ENCODE measurements around the gene COL5A3. TPM values are rescaled to one million over a fixed set of nuclear protein-coding genes. Genes with fewer than 3 reads are reported as not detected.

The COL5A3 gene
- total RNA-seq, 1 experiment from 2014 or later: 0.18 TPM

DNA sequence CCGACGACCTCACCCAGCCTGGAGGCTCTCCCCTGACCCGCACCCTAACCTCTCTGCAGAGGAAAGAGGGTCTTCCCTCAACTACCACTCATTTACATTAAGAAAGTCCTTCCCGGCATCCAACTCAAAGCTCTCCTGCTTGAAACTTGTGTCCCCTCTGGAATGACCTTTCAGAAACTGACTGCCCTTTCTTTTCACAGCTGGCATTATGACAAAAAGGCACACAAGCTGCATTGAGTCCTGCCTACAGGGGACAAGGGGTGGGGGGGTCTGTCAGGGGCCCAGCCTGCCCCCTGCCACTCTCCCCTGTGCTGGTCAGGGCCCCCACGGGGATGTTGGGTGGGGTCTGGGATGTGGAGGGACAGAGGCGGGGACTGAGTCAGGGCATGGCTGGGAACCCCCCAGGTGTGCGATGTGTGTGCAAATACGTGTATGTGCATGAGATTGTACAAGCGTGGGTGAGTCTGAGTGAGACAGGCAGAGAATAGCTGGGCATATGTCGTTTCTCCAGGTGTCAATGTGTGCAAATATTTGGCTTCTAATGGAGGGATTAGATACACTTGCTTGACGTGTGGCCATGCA, 2.0 kb downstream of the COL5A3 start:
- Histone ChIP-seq H3K27me3 (ENCODE audit: control insufficient read depth, insufficient read depth, low read length) (peaks cover 6% of the 10 kb centered on the region; the same call in 1 of the 2 replicates), H3K4me1 (ENCODE audit: control insufficient read depth, insufficient read depth, low read length) (no peaks in the 10 kb centered on the region), H3K9me3 (ENCODE audit: control insufficient read depth, insufficient read depth, low read depth, low read length) (no peaks in the 10 kb centered on the region), H3K36me3 (ENCODE audit: control insufficient read depth, insufficient read depth, low read length) (no peaks in the 10 kb centered on the region), H3K27ac (ENCODE audit: low read length) (no peak overlapping the region), H3K4me3 (ENCODE audit: low read depth in 2 of 2, low read length in 2 of 2) (no peak overlapping the region)
- intact Hi-C loops (cut with micrococcal nuclease; ENCODE audit: unreplicated experiment): no loop called here
- in situ Hi-C loops (cut with HindIII; ENCODE audit: low pct_unique_long_range_greater_than_20kb, low sequenced_read_pairs): no loop called here
- ChIA-PET POLR2A (no interaction called here), CTCF (no interaction called here)
- ATAC-seq (no peak), DNase-seq (ENCODE audit: low read depth, low spot score) (no peak)
- BruUV-seq (replicated peaks): no TSS peak
- TF ChIP-seq SIN3A (IDR thresholded peaks at IDR 0.05; ENCODE audit: borderline replicate concordance, insufficient read depth, low read depth, low read length): no peak
- TF ChIP-seq, protein P1, sequence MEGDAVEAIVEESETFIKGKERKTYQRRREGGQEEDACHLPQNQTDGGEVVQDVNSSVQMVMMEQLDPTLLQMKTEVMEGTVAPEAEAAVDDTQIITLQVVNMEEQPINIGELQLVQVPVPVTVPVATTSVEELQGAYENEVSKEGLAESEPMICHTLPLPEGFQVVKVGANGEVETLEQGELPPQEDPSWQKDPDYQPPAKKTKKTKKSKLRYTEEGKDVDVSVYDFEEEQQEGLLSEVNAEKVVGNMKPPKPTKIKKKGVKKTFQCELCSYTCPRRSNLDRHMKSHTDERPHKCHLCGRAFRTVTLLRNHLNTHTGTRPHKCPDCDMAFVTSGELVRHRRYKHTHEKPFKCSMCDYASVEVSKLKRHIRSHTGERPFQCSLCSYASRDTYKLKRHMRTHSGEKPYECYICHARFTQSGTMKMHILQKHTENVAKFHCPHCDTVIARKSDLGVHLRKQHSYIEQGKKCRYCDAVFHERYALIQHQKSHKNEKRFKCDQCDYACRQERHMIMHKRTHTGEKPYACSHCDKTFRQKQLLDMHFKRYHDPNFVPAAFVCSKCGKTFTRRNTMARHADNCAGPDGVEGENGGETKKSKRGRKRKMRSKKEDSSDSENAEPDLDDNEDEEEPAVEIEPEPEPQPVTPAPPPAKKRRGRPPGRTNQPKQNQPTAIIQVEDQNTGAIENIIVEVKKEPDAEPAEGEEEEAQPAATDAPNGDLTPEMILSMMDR (IDR thresholded peaks at IDR 0.05): no peak
- TF ChIP-seq, protein P2, sequence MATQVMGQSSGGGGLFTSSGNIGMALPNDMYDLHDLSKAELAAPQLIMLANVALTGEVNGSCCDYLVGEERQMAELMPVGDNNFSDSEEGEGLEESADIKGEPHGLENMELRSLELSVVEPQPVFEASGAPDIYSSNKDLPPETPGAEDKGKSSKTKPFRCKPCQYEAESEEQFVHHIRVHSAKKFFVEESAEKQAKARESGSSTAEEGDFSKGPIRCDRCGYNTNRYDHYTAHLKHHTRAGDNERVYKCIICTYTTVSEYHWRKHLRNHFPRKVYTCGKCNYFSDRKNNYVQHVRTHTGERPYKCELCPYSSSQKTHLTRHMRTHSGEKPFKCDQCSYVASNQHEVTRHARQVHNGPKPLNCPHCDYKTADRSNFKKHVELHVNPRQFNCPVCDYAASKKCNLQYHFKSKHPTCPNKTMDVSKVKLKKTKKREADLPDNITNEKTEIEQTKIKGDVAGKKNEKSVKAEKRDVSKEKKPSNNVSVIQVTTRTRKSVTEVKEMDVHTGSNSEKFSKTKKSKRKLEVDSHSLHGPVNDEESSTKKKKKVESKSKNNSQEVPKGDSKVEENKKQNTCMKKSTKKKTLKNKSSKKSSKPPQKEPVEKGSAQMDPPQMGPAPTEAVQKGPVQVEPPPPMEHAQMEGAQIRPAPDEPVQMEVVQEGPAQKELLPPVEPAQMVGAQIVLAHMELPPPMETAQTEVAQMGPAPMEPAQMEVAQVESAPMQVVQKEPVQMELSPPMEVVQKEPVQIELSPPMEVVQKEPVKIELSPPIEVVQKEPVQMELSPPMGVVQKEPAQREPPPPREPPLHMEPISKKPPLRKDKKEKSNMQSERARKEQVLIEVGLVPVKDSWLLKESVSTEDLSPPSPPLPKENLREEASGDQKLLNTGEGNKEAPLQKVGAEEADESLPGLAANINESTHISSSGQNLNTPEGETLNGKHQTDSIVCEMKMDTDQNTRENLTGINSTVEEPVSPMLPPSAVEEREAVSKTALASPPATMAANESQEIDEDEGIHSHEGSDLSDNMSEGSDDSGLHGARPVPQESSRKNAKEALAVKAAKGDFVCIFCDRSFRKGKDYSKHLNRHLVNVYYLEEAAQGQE (IDR thresholded peaks at IDR 0.05; ENCODE audit: insufficient read depth in 1 of 2, low read depth in 2 of 2, low read length in 1 of 2): no peak
- TF ChIP-seq POLR2AphosphoS5 (IDR thresholded peaks at IDR 0.05; ENCODE audit: low read depth, low read length): no peak
- no peak for TF ChIP-seq TCF7L2 (IDR thresholded peaks at IDR 0.05; ENCODE audit: low read depth, low read length)

DNA sequence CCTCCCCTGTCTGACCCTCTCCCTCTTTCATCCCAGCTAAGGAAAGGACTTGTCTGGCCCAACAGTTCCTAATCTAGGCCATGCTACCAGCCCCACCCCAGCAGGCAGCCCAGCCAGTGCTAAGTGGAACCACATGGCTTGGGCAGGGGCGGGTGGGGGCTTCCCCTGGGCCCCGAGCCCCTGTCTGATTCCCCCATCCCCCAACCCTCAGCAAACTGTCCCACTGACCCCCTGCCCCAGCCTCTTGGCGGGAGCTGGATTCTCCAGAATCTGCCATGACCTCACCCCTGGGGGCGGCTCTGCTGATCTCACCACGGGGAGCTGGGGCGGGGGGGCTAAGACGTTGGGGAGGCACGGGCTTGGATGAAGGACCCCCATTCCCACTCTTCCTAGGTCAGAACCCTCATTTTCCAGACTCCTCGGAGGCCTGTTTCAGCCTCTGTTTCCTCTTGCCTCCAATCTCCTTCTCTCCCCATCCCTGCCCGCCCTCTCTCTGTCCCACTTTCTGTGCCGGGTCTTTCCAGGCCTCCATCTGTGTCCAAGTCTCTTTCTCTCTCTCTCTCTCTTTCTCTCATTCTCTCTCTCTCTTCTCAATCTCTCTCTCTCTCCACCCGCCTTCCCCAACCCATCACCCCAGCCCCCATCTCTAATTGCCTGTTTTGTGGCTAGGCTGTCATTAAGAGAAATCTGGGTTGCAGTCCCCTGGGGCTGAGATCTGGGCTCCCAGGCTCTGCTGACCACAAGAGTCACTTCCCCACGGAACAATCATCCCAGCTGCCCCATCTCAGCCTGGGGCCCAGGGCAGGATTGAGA, 2.7 kb downstream of the COL5A3 start:
- Histone ChIP-seq H3K27ac (ENCODE audit: low read length) (no peak overlapping the region), H3K4me3 (ENCODE audit: low read depth in 2 of 2, low read length in 2 of 2) (no peak overlapping the region), H3K27me3 (ENCODE audit: control insufficient read depth, insufficient read depth, low read length) (peaks cover 6% of the 10 kb centered on the region; the same call in 1 of the 2 replicates), H3K9me3 (ENCODE audit: control insufficient read depth, insufficient read depth, low read depth, low read length) (no peaks in the 10 kb centered on the region), H3K4me1 (ENCODE audit: control insufficient read depth, insufficient read depth, low read length) (no peaks in the 10 kb centered on the region), H3K36me3 (ENCODE audit: control insufficient read depth, insufficient read depth, low read length) (no peaks in the 10 kb centered on the region)
- in situ Hi-C loops (cut with HindIII; ENCODE audit: low pct_unique_long_range_greater_than_20kb, low sequenced_read_pairs): no loop called here
- no peak for ATAC-seq
- POLR2A ChIA-PET: no interaction called here
- TF ChIP-seq TCF7L2 (IDR thresholded peaks at IDR 0.05; ENCODE audit: low read depth, low read length) (no peak), POLR2AphosphoS5 (IDR thresholded peaks at IDR 0.05; ENCODE audit: low read depth, low read length) (no peak), SIN3A (IDR thresholded peaks at IDR 0.05; ENCODE audit: borderline replicate concordance, insufficient read depth, low read depth, low read length) (no peak)
- TF ChIP-seq, protein P1 (IDR thresholded peaks at IDR 0.05): no peak
- TF ChIP-seq, protein P2 (IDR thresholded peaks at IDR 0.05; ENCODE audit: insufficient read depth in 1 of 2, low read depth in 2 of 2, low read length in 1 of 2): no peak
- BruUV-seq (replicated peaks): no TSS peak
- DNase-seq (ENCODE audit: low read depth, low spot score): no peak
- CTCF ChIA-PET: interaction anchor here (0.6 kb wide), 1 partner anchor 99 kb away, joined by 5 read pairs; the partner anchor contains the start of gene PPAN
- intact Hi-C loops (cut with micrococcal nuclease; ENCODE audit: unreplicated experiment): no loop called here

All from Panc1 (cell line).